Measurements from ENCODE around the gene SKOR2.

The SKOR2 gene

DNA sequence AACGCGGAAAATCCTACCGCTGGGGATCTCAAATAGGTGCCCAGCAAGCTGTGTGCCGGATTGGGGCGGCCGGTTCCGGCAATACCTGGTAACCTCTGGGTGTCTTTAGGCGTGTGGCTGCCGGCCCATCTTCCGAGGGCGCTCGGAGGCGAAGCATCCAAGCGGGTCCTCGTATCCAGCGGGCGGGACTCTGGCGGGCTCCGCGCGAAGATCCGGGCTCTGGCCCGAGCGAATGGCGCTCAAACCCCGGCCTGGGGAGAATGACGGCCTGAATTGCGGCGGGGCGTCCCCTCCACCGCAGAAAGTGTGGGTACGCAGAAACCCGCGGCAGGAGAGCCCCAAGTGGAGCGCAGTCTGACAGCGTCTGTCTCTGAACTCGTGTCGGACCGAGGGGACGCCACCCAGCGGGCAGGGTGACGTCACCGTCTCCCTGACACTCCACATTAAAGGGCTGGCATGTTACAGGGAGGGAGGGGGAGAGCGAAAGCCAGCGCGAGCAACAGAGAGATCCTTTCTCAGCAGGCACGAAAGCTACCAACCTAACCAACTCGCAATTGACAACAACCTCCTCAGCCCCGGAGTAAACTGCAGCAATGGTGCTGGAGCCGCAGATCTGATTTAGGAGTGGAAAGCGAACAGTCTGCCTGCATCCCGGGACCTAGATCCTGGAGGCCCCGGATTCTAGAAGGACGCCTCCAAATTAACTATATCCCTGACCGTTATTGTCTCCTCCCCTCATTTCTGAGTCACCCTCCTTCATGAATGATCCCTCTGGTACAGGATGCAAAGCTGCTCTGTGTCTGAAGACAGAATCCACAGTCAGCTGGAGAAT is at the start of gene SKOR2:
Gene SKOR2, minus strand, starts transcription at position 372 of the 832 bp plus-strand sequence. CDS start 2,477 bp downstream, outside the sequence.
- Histone ChIP-seq H3K36me3 (ENCODE audit: control insufficient read depth, insufficient read depth, low read length) (no peaks in the 10 kb centered on the region), H3K4me3 (ENCODE audit: low read length) (peak within 1 kb of the TSS; percentile 4; the same call in 1 of the 2 replicates), H3K27me3 (ENCODE audit: control insufficient read depth, insufficient read depth, low read length) (peaks cover 77% of the 10 kb centered on the region), H3K27ac (ENCODE audit: low read length) (no peak within 1 kb of the TSS), H3K4me1 (ENCODE audit: control insufficient read depth, insufficient read depth, low read length) (peaks cover 5% of the 10 kb centered on the region), H3K9me3 (ENCODE audit: control insufficient read depth, insufficient read depth, low read length) (no peaks in the 10 kb centered on the region)
- DNase-seq (ENCODE audit: low read depth, low spot score) = no peak
- WGBS (ENCODE audit: insufficient coverage, insufficient read length) = no CpG with 5 or more reads among the region's 55 CpGs

DNA sequence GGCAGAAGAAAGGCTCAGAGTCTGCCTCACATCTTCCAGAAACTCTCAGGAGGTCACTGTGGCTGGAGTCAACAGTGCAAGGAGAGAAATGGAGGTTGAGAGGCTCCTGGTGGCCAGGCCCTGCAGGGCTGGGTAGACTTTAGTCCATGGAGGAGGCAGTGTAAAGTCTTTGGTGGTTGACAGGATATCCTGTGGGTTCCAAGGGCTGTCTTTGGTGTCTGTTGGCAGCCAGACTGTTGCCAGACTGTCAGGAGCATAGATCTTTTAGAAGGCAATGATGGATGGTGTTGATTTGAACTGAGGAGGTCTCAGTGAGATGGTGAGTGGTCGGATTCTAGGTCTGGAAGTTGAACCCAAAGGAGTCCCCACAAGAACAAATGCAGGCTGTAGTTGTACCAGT is 45.0 kb upstream of the SKOR2 start:
- Histone ChIP-seq H3K4me3 (ENCODE audit: low read length) (no peak overlapping the region), H3K9me3 (ENCODE audit: control insufficient read depth, insufficient read depth, low read length) (peaks cover 2% of the 10 kb centered on the region; the same call in 1 of the 2 replicates), H3K4me1 (ENCODE audit: control insufficient read depth, insufficient read depth, low read length) (0 out of 2 replicates have a peak, but pooled peaks cover 1% of the 10 kb centered on the region), H3K27me3 (ENCODE audit: control insufficient read depth, insufficient read depth, low read length) (no peaks in the 10 kb centered on the region), H3K27ac (ENCODE audit: low read length) (no peak overlapping the region), H3K36me3 (ENCODE audit: control insufficient read depth, insufficient read depth, low read length) (no peaks in the 10 kb centered on the region)
- WGBS (ENCODE audit: insufficient coverage, insufficient read length) = no CpG with 5 or more reads among the region's 1 CpG
- no peak for DNase-seq (ENCODE audit: low read depth, low spot score)

- Histone ChIP-seq H3K27me3 (ENCODE audit: control insufficient read depth, insufficient read depth, low read length) (no peaks in the 10 kb centered on the region), H3K4me1 (ENCODE audit: control insufficient read depth, insufficient read depth, low read length) (peaks cover 1% of the 10 kb centered on the region; the same call in 1 of the 2 replicates), H3K36me3 (ENCODE audit: control insufficient read depth, insufficient read depth, low read length) (no peaks in the 10 kb centered on the region), H3K27ac (ENCODE audit: low read length) (no peak overlapping the region), H3K9me3 (ENCODE audit: control insufficient read depth, insufficient read depth, low read length) (peaks cover 2% of the 10 kb centered on the region; the same call in 1 of the 2 replicates), H3K4me3 (ENCODE audit: low read length) (no peak overlapping the region)
- no peak for DNase-seq (ENCODE audit: low read depth, low spot score)
- no CpG with 5 or more reads among the region's 3 CpGs for WGBS (ENCODE audit: insufficient coverage, insufficient read length)
Measured at GRCh38 chr18:47294801-47295200, 43.3 kb upstream of the SKOR2 start.

DNA sequence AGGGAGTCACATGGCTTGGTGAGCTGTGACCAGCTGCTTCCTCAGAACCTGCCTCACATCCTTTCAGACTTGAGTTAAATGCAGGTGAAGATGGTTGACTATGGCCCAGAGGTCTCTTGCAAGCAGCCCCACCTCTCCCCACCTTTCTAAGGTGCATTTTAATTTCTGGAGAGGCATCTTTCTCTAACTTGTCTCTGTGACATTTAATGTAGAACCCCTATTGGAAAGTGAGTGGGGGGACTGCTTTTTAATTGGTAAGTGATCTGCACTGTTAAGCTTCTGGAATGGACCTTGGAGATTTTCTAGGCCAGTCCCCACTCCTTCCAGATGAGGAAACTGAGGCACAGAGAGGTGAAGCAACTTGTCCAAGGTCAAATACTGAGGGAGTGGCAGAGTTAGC is 37.3 kb upstream of the SKOR2 start:
- no peaks in the 10 kb centered on the region for H3K36me3 ChIP-seq (ENCODE audit: control insufficient read depth, insufficient read depth, low read length)
- no peak overlapping the region for H3K27ac ChIP-seq (ENCODE audit: low read length)
- no peaks in the 10 kb centered on the region for H3K27me3 ChIP-seq (ENCODE audit: control insufficient read depth, insufficient read depth, low read length)
- DNase-seq (ENCODE audit: low read depth, low spot score) = no peak
- H3K4me1 ChIP-seq (ENCODE audit: control insufficient read depth, insufficient read depth, low read length) = no peaks in the 10 kb centered on the region; the same call in 1 of the 2 replicates
- H3K4me3 ChIP-seq (ENCODE audit: low read length) = no peak overlapping the region
- H3K9me3 ChIP-seq (ENCODE audit: control insufficient read depth, insufficient read depth, low read length) = no peaks in the 10 kb centered on the region

DNA sequence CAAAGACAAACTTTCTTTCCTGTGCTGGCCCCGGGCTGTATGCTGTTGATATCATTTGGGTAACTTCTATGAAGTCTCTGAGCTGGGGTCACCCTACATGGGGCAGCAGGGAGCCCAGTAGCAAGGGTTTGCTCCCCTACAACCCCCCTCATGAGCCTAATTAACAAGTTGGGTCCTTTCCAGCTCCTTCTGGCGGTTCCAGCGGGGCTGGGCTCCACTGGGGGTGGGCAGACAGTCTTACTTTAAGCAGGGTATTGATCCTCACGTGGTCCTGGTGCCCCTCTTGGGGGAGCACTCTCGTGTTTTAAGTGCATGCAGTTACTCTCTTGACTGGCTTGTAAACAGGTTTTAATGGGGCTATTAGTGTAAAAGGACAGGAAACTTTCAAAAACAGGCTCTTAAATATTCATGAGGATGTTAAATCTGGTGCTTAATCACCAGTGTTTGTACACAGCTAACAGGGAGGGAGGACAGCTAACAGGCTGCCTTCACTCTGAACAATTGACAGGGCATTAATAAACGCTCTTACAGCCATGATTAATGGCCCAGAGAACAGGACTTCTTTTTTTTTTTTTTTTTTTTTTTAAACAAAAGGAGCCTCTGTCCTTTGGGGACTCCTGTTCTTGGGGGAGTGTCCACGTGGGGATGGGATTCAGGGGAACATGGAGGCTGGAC is 36.6 kb upstream of the SKOR2 start:
- DNase-seq (ENCODE audit: low read depth, low spot score) = no peak
- H3K36me3 ChIP-seq (ENCODE audit: control insufficient read depth, insufficient read depth, low read length) = no peaks in the 10 kb centered on the region
- no peaks in the 10 kb centered on the region for H3K27me3 ChIP-seq (ENCODE audit: control insufficient read depth, insufficient read depth, low read length)
- no CpG with 5 or more reads among the region's 7 CpGs for WGBS (ENCODE audit: insufficient coverage, insufficient read length)
- H3K4me1 ChIP-seq (ENCODE audit: control insufficient read depth, insufficient read depth, low read length) = no peaks in the 10 kb centered on the region; the same call in 1 of the 2 replicates
- no peak overlapping the region for H3K4me3 ChIP-seq (ENCODE audit: low read length)
- H3K9me3 ChIP-seq (ENCODE audit: control insufficient read depth, insufficient read depth, low read length) = no peaks in the 10 kb centered on the region
- H3K27ac ChIP-seq (ENCODE audit: low read length) = no peak overlapping the region

DNA sequence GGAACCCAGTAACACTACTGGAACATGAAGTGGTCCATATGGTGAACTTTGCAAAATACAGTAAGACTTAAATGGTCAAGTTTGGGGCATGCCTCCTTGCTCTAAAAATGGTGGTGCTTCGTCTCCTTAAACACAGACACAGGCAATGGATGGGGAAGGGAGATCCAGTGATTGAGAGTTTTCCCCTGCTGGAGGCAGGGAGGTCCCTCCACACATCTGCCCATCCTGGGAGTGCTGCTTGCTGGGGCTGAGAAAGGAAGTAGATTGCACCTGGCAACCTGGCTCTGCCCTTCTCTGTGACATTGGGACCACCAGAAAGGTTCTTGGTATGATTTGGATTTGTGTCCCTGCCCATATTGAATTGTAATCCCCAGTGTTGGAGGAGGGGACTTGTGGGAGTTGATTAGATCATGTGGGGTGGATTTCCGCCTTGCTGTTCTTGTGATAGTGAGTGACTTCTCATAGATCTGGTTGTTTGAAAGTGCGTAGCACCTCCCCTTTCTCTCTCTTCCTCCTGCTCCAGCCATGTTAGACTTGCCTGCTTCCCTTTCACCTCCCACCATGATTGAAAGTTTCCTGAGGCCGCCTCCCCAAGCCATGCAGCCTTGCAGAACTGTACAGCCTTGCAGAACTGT is 35.4 kb upstream of the SKOR2 start:
- Histone ChIP-seq H3K36me3 (ENCODE audit: control insufficient read depth, insufficient read depth, low read length) (no peaks in the 10 kb centered on the region), H3K4me1 (ENCODE audit: control insufficient read depth, insufficient read depth, low read length) (no peaks in the 10 kb centered on the region; the same call in 1 of the 2 replicates), H3K27me3 (ENCODE audit: control insufficient read depth, insufficient read depth, low read length) (no peaks in the 10 kb centered on the region), H3K27ac (ENCODE audit: low read length) (no peak overlapping the region), H3K9me3 (ENCODE audit: control insufficient read depth, insufficient read depth, low read length) (no peaks in the 10 kb centered on the region), H3K4me3 (ENCODE audit: low read length) (no peak overlapping the region)
- whole genome bisulfite sequencing (ENCODE audit: insufficient coverage, insufficient read length) = no CpG with 5 or more reads among the region's 4 CpGs
- no peak for DNase-seq (ENCODE audit: low read depth, low spot score)

DNA sequence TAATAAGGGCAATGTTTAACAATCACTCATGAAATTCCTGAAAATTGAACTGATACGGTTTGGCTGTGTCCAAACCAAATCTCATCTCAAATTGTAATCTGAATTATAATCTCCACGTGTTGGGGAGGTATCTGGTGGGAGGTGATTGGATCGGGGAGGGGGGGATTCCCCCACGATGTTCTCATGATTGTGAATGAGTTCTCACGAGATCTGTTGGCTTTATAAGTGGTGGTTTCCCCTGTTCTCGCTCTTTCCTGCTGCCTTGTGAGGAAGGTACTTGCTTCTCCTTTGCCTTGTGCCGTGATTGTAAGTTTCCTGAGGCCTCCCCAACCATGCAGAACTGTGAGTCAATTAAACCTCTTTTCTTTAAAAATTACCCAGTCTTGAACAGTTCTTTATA is 34.0 kb upstream of the SKOR2 start:
- Histone ChIP-seq H3K4me1 (ENCODE audit: control insufficient read depth, insufficient read depth, low read length) (no peaks in the 10 kb centered on the region), H3K36me3 (ENCODE audit: control insufficient read depth, insufficient read depth, low read length) (no peaks in the 10 kb centered on the region), H3K27ac (ENCODE audit: low read length) (no peak overlapping the region), H3K4me3 (ENCODE audit: low read length) (no peak overlapping the region), H3K9me3 (ENCODE audit: control insufficient read depth, insufficient read depth, low read length) (no peaks in the 10 kb centered on the region), H3K27me3 (ENCODE audit: control insufficient read depth, insufficient read depth, low read length) (no peaks in the 10 kb centered on the region)
- no peak for DNase-seq (ENCODE audit: low read depth, low spot score)
- no CpG with 5 or more reads among the region's 7 CpGs for WGBS (ENCODE audit: insufficient coverage, insufficient read length)

GRCh38 chr18:47284721-47285395 is 33.4 kb upstream of the SKOR2 start:
- no CpG with 5 or more reads among the region's 6 CpGs for WGBS (ENCODE audit: insufficient coverage, insufficient read length)
- DNase-seq (ENCODE audit: low read depth, low spot score) = no peak
- Histone ChIP-seq H3K9me3 (ENCODE audit: control insufficient read depth, insufficient read depth, low read length) (no peaks in the 10 kb centered on the region), H3K27me3 (ENCODE audit: control insufficient read depth, insufficient read depth, low read length) (no peaks in the 10 kb centered on the region), H3K4me1 (ENCODE audit: control insufficient read depth, insufficient read depth, low read length) (no peaks in the 10 kb centered on the region), H3K4me3 (ENCODE audit: low read length) (no peak overlapping the region), H3K36me3 (ENCODE audit: control insufficient read depth, insufficient read depth, low read length) (no peaks in the 10 kb centered on the region), H3K27ac (ENCODE audit: low read length) (no peak overlapping the region)

DNA sequence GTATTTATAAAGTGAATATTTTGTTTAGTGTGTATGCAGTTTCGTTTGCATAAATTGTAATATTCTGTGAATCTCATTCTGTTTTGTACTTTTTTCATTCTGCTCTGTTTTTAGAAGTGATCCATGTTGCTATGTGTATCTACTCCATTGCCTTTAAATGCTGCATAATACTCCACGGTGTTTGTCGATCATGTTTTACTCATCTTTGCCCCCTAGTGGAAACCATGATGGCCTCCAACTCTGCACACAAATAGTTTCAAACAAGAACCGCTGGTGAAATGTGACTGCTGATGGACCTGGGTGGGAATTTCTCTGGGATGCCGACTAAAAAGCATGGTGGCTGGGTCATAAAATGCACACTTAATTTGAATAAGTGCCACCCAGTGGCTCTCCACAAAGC is 32.0 kb upstream of the SKOR2 start:
- Histone ChIP-seq H3K27me3 (ENCODE audit: control insufficient read depth, insufficient read depth, low read length) (no peaks in the 10 kb centered on the region), H3K4me3 (ENCODE audit: low read length) (no peak overlapping the region), H3K27ac (ENCODE audit: low read length) (no peak overlapping the region), H3K4me1 (ENCODE audit: control insufficient read depth, insufficient read depth, low read length) (no peaks in the 10 kb centered on the region), H3K9me3 (ENCODE audit: control insufficient read depth, insufficient read depth, low read length) (no peaks in the 10 kb centered on the region), H3K36me3 (ENCODE audit: control insufficient read depth, insufficient read depth, low read length) (no peaks in the 10 kb centered on the region)
- DNase-seq (ENCODE audit: low read depth, low spot score) = no peak
- 100% methylated on average over 1 of the region's 5 CpGs for WGBS (ENCODE audit: insufficient coverage, insufficient read length)

DNA sequence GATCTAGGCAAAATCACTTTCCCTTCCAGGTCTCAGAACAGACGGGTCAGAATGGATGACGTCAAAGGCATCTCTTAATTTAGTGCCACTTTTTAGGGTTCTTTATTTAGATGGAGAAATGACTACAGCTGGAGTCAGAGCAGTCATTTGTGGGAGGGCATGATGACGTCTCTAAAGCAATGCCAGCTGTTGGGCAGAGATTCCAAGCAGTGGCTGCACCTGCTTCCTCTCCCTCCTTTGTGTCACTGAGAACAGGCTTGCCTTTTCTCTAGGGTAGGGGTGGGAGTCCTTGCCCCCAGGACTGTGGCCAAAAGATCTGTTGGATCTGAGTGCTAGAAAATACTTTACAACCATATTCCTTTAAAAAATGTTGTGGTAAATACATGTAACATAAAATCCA is 28.7 kb upstream of the SKOR2 start:
- no peaks in the 10 kb centered on the region for H3K9me3 ChIP-seq (ENCODE audit: control insufficient read depth, insufficient read depth, low read length)
- H3K36me3 ChIP-seq (ENCODE audit: control insufficient read depth, insufficient read depth, low read length) = no peaks in the 10 kb centered on the region
- no peak overlapping the region for H3K27ac ChIP-seq (ENCODE audit: low read length)
- no peaks in the 10 kb centered on the region for H3K4me1 ChIP-seq (ENCODE audit: control insufficient read depth, insufficient read depth, low read length)
- H3K27me3 ChIP-seq (ENCODE audit: control insufficient read depth, insufficient read depth, low read length) = no peaks in the 10 kb centered on the region
- no peak for DNase-seq (ENCODE audit: low read depth, low spot score)
- WGBS (ENCODE audit: insufficient coverage, insufficient read length) = no CpG with 5 or more reads among the region's 3 CpGs
- no peak overlapping the region for H3K4me3 ChIP-seq (ENCODE audit: low read length)
